HepG2 (cell line): ENCODE results near the gene CDH2. TPM values are rescaled to one million over a fixed set of nuclear protein-coding genes. Genes with fewer than 3 reads are reported as not detected.

Experiments
- ATAC-seq: fragments of 200-7000 bp; cut with Tn5 transposase; 3 replicates; pipeline ENCODE4 v1.9.1; 2020; ENCODE audit warnings: mild to moderate bottlenecking, moderate library complexity
- BruUV-seq: library from RNA; stranded (reverse); fragments of 400-500 nt; replicated peaks from 2 replicates; lab custom pipeline; 2021; lab: Mats Ljungman, UMichigan
- CTCF ChIA-PET: fragments of 300-600 bp; formaldehyde crosslinking; extraction: SDS; loops from one replicate; lab custom pipeline; 2021; ENCODE audit warnings: low total read pairs, inconsistent platforms, low intra/inter-chr PET ratio; lab: Yijun Ruan, JAX
- POLR2A ChIA-PET: fragments of 350-600 bp; sonication (Branson Sonifier 250); formaldehyde crosslinking; loops from one replicate; lab custom pipeline; 2020; ENCODE audit warnings: antibody characterized with exemption, inconsistent platforms; lab: Yijun Ruan, JAX
- DNase-seq: peaks from one replicate; pipeline ENCODE4 v3.0.0-alpha.2; 2015; ENCODE audit warnings: low spot score
- FAIRE-seq: peaks from 3 replicates; lab custom pipeline; 2011; peaks lifted over from hg19 to GRCh38; lab: Jason Lieb, UNC
- H2AFZ ChIP-seq: one replicate; pipeline ENCODE4 v1.6.1; 2011; ENCODE audit warnings: low read length, inconsistent platforms
- H3K27ac ChIP-seq: fragments of 300-600 bp; 3 replicates; pipeline ENCODE4 v1.8.0; 2011; ENCODE audit warnings: mixed run types, mild to moderate bottlenecking, mixed read lengths, low read length, inconsistent platforms; ENCODE audit not compliant: insufficient read depth; ENCODE audit errors: extremely low read length
- H3K27me3 ChIP-seq, 2 experiments: fragments of 200-600 bp in 1 of 2; 2 replicates in 1 of 2; 3 replicates in 1 of 2; pipeline versions ENCODE4 v1.6.0 to v1.8.0; 2011; ENCODE audit warnings: low read length in 2 of 2, mild to moderate bottlenecking in 2 of 2, moderate library complexity in 2 of 2, inconsistent platforms in 1 of 2; ENCODE audit not compliant: insufficient read depth in 2 of 2, control insufficient read depth in 1 of 2
- H3K36me3 ChIP-seq, 2 experiments: fragments of 200-600 bp in 1 of 2; replicated peaks in 1 of 2; 2 replicates in 1 of 2; 3 replicates in 1 of 2; pipeline versions ENCODE4 v1.5.1 to v1.8.0; 2011; ENCODE audit warnings: low read length in 2 of 2, inconsistent platforms in 1 of 2; ENCODE audit not compliant: insufficient read depth in 2 of 2, control insufficient read depth in 1 of 2
- H3K4me1 ChIP-seq: 2 replicates; pipeline ENCODE4 v1.5.1; 2012; ENCODE audit warnings: low read length, inconsistent platforms; ENCODE audit not compliant: insufficient read depth
- H3K4me2 ChIP-seq: 2 replicates; pipeline ENCODE4 v1.6.0; 2011; ENCODE audit warnings: low read depth, low read length, inconsistent platforms
- H3K4me3 ChIP-seq, 3 experiments: fragments of 200-600 bp in 1 of 3; sonication (generic), shearing (Covaris generic) in 1 of 3; replicated peaks in 1 of 3; 2 replicates each; pipeline ENCODE4 v1.5.1; 2011 to 2016; ENCODE audit warnings: low read length in 3 of 3, inconsistent platforms in 2 of 3, low read depth in 2 of 3, mild to moderate bottlenecking in 2 of 3, control low read depth in 1 of 3, mixed read lengths in 1 of 3; ENCODE audit not compliant: insufficient read depth in 1 of 3
- H3K79me2 ChIP-seq: one replicate; pipeline ENCODE4 v1.6.1; 2011; ENCODE audit warnings: low read length, inconsistent platforms; ENCODE audit not compliant: insufficient read depth
- H3K9ac ChIP-seq: 2 replicates; pipeline ENCODE4 v1.6.0; 2011; ENCODE audit warnings: mild to moderate bottlenecking, low read depth, low read length, inconsistent platforms; ENCODE audit not compliant: insufficient read depth
- H3K9me3 ChIP-seq: 2 replicates; pipeline ENCODE4 v1.5.1; 2012; ENCODE audit warnings: mild to moderate bottlenecking, low read length
- H4K20me1 ChIP-seq: 2 replicates; pipeline ENCODE4 v1.6.0; 2011; ENCODE audit warnings: inconsistent platforms, mild to moderate bottlenecking, low read length, moderate library complexity; ENCODE audit not compliant: insufficient read depth
- ASH2L ChIP-seq: fragments of 300-600, 200-600 bp; sonication (generic); IDR thresholded peaks from 2 replicates; pipeline ENCODE4 v1.7.0; 2017; ENCODE audit warnings: low read depth, mild to moderate bottlenecking, moderate library complexity, mixed read lengths, low read length; ENCODE audit not compliant: insufficient read length
- CAMTA2 ChIP-seq: sonication (generic); formaldehyde crosslinking; IDR thresholded peaks from 2 replicates; pipeline ENCODE4 v1.4.0; 2020; ENCODE audit warnings: mild to moderate bottlenecking, missing genetic modification reagents, borderline replicate concordance
- CENPT ChIP-seq: sonication (generic); formaldehyde crosslinking; IDR thresholded peaks from 2 replicates; pipeline ENCODE4 v1.8.0; 2022; ENCODE audit warnings: low read depth, mild to moderate bottlenecking, moderate library complexity, missing genetic modification reagents
- CREB3 ChIP-seq: sonication (generic); formaldehyde crosslinking; IDR thresholded peaks from 2 replicates; pipeline ENCODE4 v1.5.0; 2020; ENCODE audit warnings: missing genetic modification reagents
- HINFP ChIP-seq: sonication (generic); formaldehyde crosslinking; IDR thresholded peaks from 2 replicates; pipeline ENCODE4 v1.4.0; 2020; ENCODE audit warnings: low read depth, mild to moderate bottlenecking, missing genetic modification reagents
- HNF4A ChIP-seq: sonication (generic); formaldehyde crosslinking; IDR thresholded peaks from 2 replicates; pipeline ENCODE4 v1.4.0; 2020; ENCODE audit warnings: missing genetic modification reagents
- KLF13 ChIP-seq: sonication (generic); formaldehyde crosslinking; IDR thresholded peaks from 2 replicates; pipeline ENCODE4 v1.4.0; 2020; ENCODE audit warnings: mild to moderate bottlenecking, missing genetic modification reagents
- NFE2L1 ChIP-seq: sonication (generic); formaldehyde crosslinking; IDR thresholded peaks from 2 replicates; pipeline ENCODE4 v1.4.0; 2020; ENCODE audit warnings: missing genetic modification reagents, mild to moderate bottlenecking, borderline replicate concordance
- PAX8 ChIP-seq: sonication (generic); formaldehyde crosslinking; IDR thresholded peaks from 2 replicates; pipeline ENCODE4 v1.8.0; 2022; ENCODE audit warnings: mild to moderate bottlenecking, missing genetic modification reagents, borderline replicate concordance
- TAF1 ChIP-seq: sonication (generic); formaldehyde crosslinking; IDR thresholded peaks from 2 replicates; pipeline ENCODE4 v1.4.0; 2020; ENCODE audit warnings: missing genetic modification reagents
- TBX2 ChIP-seq: sonication (generic); formaldehyde crosslinking; IDR thresholded peaks from 2 replicates; pipeline ENCODE4 v1.5.0; 2020; ENCODE audit warnings: missing genetic modification reagents, mild to moderate bottlenecking, borderline replicate concordance
- TSC22D2 ChIP-seq: sonication (generic); formaldehyde crosslinking; IDR thresholded peaks from 2 replicates; pipeline ENCODE4 v1.5.1; 2020; ENCODE audit warnings: missing genetic modification reagents, mild to moderate bottlenecking, borderline replicate concordance
- ZGPAT ChIP-seq: IDR thresholded peaks from 2 replicates; pipeline ENCODE4 v1.6.1; 2016; ENCODE audit warnings: mild to moderate bottlenecking
- ZNF276 ChIP-seq: sonication (generic); formaldehyde crosslinking; IDR thresholded peaks from 2 replicates; pipeline ENCODE4 v1.4.0; 2020; ENCODE audit warnings: mild to moderate bottlenecking, low read depth, missing genetic modification reagents
- ZNF350 ChIP-seq: sonication (generic); formaldehyde crosslinking; IDR thresholded peaks from 2 replicates; pipeline ENCODE4 v1.4.0; 2020; ENCODE audit warnings: mild to moderate bottlenecking, low read depth, missing genetic modification reagents, borderline replicate concordance
- ZNF441 ChIP-seq: sonication (generic); formaldehyde crosslinking; IDR thresholded peaks from 2 replicates; pipeline ENCODE4 v1.7.0; 2021; ENCODE audit warnings: missing genetic modification reagents, borderline replicate concordance
- WGBS: methylation state at CpG from one replicate; pipeline ENCODE4 v1.1.6; 2017; ENCODE audit warnings: low lambda C conversion rate; 5-methylcytosine and 5-hydroxymethylcytosine counted together
- in situ Hi-C: cut with HindIII; loops from 2 replicates; pipeline ENCODE4 v1.10.0; 2017; ENCODE audit warnings: low pct_unique_long_range_greater_than_20kb; ENCODE audit not compliant: extremely low pct_ligation_motif_present
- intact Hi-C: fragments of 100-400 bp; cut with micrococcal nuclease; formaldehyde crosslinking; loops from one replicate; pipeline ENCODE4 v1.10.0; 2022; ENCODE audit not compliant: unreplicated experiment
- polyA plus RNA-seq, 8 experiments: library from polyadenylated mRNA; depleted of rRNA in 3 of 8; stranded (reverse) in 7 of 8; unstranded in 1 of 8; fragments of >200 nt; fragmentation: Illumina TruSeq in 4 of 8; extraction: Trizol in 4 of 8; gene quantifications; 2 replicates each; pipeline versions ENCODE4 v1.2.1 to v1.2.3, GENCODE V29; 2011 to 2016; ENCODE audit warnings: low read depth in 4 of 8, missing spikeins in 1 of 8, mixed read lengths in 1 of 8; ENCODE audit not compliant: insufficient read depth in 1 of 8
- total RNA-seq, 5 experiments: library from RNA; depleted of rRNA; stranded (reverse); fragments of >200 nt; fragmentation: Illumina TruSeq; extraction: Trizol; gene quantifications; 2 replicates each; pipeline ENCODE4 v1.2.3, GENCODE V29; 2016; ENCODE audit warnings: low read depth in 1 of 5

CDH2 gene
- total and polyA plus RNA-seq, 2 of the 13 experiments (the other 11 are each of a cell fraction or from before 2014, with no cell fraction given) = 18.6 to 36.1 TPM

GRCh38 chr18:28161608-28162599 lies 15.0 kb downstream of the CDH2 start (continued):
- no peak for TF ChIP-seq HINFP
- TF ChIP-seq TBX2 (CRISPR knock-in tag) = 0 out of 2 replicates have a peak, but pooled peaks have one; percentile 24
- TF ChIP-seq HNF4A (CRISPR knock-in tag) = peak; percentile 18; the same call in 1 of the 2 replicates
- no peak for TF ChIP-seq CENPT (CRISPR knock-in tag)
- TF ChIP-seq ZGPAT (CRISPR knock-in tag) = no peak

- no peak overlapping the region for H3K27ac ChIP-seq
- H3K4me3 ChIP-seq = no peak overlapping the region
- ChIA-PET POLR2A (interaction anchor here (0.6 kb wide), 1 partner anchor 19 kb away, joined by 3 read pairs; no protein-coding TSS in a partner anchor), CTCF (no interaction called here)
- H4K20me1 ChIP-seq = peaks cover 16% of the 10 kb centered on the region
- no TSS peak for BruUV-seq
- no peak overlapping the region for H3K9ac ChIP-seq
- ATAC-seq (no peak), DNase-seq (no peak), FAIRE-seq (no peak)
- in situ Hi-C loops (no loop called here), intact Hi-C loops (no loop called here)
- peaks cover 74% of the 10 kb centered on the region for H3K79me2 ChIP-seq
- no peaks in the 10 kb centered on the region for H3K9me3 ChIP-seq
- no peak overlapping the region for H2AFZ ChIP-seq
- WGBS = 89% methylated on average over 2 of the region's 2 CpGs
- no peak overlapping the region for H3K4me2 ChIP-seq
- H3K36me3 ChIP-seq = peaks cover 0 to 2% of the 10 kb centered on the region in 2 experiments; a peak in 1 of 5 replicates
- H3K4me1 ChIP-seq = peaks cover 48% of the 10 kb centered on the region
- H3K27me3 ChIP-seq = no peaks in the 10 kb centered on the region
- TF ChIP-seq TSC22D2 (CRISPR knock-in tag) = no peak
- TF ChIP-seq ZNF276 (CRISPR knock-in tag) = no peak
- TF ChIP-seq CAMTA2 (CRISPR knock-in tag) = no peak
- TF ChIP-seq TAF1 (CRISPR knock-in tag) = no peak
- TF ChIP-seq ZNF350 = no peak
- no peak for TF ChIP-seq NFE2L1 (CRISPR knock-in tag)
- TF ChIP-seq ASH2L = no peak
- no peak for TF ChIP-seq PAX8
- TF ChIP-seq ZNF441 (CRISPR knock-in tag) = no peak
- TF ChIP-seq KLF13 = no peak
- no peak for TF ChIP-seq CREB3 (CRISPR knock-in tag)
Measured at GRCh38 chr18:28159055-28159454, 17.9 kb downstream of the CDH2 start.
